Measurements from ENCODE around the gene HSBP1. TPM values are rescaled to one million over a fixed set of nuclear protein-coding genes. Genes with fewer than 3 reads are reported as not detected.

Gene HSBP1
- total and polyA plus RNA-seq, 2 of the 13 experiments (the other 11 are each of a cell fraction or from before 2014, with no cell fraction given), result 249 to 292 TPM

- TF ChIP-seq ZNF800 (CRISPR knock-in tag; IDR thresholded peaks at IDR 0.05) (no peak), ZNF564 (CRISPR knock-in tag; IDR thresholded peaks at IDR 0.05) (no peak), PTBP1 (IDR thresholded peaks at IDR 0.05; ENCODE audit: low read depth, low read length, poor library complexity, severe bottlenecking) (no peak), YEATS4 (CRISPR knock-in tag; IDR thresholded peaks at IDR 0.05; ENCODE audit: borderline replicate concordance) (peak; percentile 94), ZNF362 (CRISPR knock-in tag; IDR thresholded peaks at IDR 0.05; ENCODE audit: borderline replicate concordance) (no peak; the same call in 1 of the 2 replicates), HOXA3 (CRISPR knock-in tag; IDR thresholded peaks at IDR 0.05) (peak; percentile 89), TEAD3 (CRISPR knock-in tag; optimal IDR thresholded peaks at IDR 0.05; ENCODE audit: borderline replicate concordance) (peak; percentile 84), TOE1 (CRISPR knock-in tag; IDR thresholded peaks at IDR 0.05) (no peak), ATRX (CRISPR knock-in tag; IDR thresholded peaks at IDR 0.05; ENCODE audit: borderline replicate concordance) (no peak), HNF4G (IDR thresholded peaks at IDR 0.05; ENCODE audit: borderline replicate concordance, low read depth, low read length) (no peak; the same call in 1 of the 2 replicates), HNF4G (CRISPR knock-in tag; IDR thresholded peaks at IDR 0.05; ENCODE audit: borderline replicate concordance, low read depth) (no peak), AKAP8 (CRISPR knock-in tag; IDR thresholded peaks at IDR 0.05) (peak; percentile 80), CHD4 (IDR thresholded peaks at IDR 0.05; ENCODE audit: borderline replicate concordance, low read length) (no peak), SALL1 (CRISPR knock-in tag; IDR thresholded peaks at IDR 0.05) (peak; percentile 62), NAIF1 (CRISPR knock-in tag; IDR thresholded peaks at IDR 0.05; ENCODE audit: borderline replicate concordance) (no peak), ZNF180 (CRISPR knock-in tag; IDR thresholded peaks at IDR 0.05; ENCODE audit: borderline replicate concordance, low read depth) (0 out of 2 replicates have a peak, but pooled peaks have one; percentile 69), BORCS8-MEF2B (CRISPR knock-in tag; IDR thresholded peaks at IDR 0.05) (peak; percentile 82; the same call in 1 of the 2 replicates), DMAP1 (CRISPR knock-in tag; IDR thresholded peaks at IDR 0.05) (peak; percentile 27), MAF1 (CRISPR knock-in tag; IDR thresholded peaks at IDR 0.05; ENCODE audit: borderline replicate concordance) (no peak), ZNF543 (CRISPR knock-in tag; IDR thresholded peaks at IDR 0.05) (peak; percentile 50; the same call in 1 of the 2 replicates), CENPX (CRISPR knock-in tag; IDR thresholded peaks at IDR 0.05) (no peak)
These were observed at the start of gene HSBP1 (continued) for GRCh38 chr16:83807710-83808572.
